Measurements from ENCODE around the gene IKBKG.
"Not testable (repeated sequence)": the region's sequence is repeated elsewhere in the genome, so short reads cannot be mapped to it uniquely, and the experiment has no call there.

IKBKG gene

GRCh38 chrX:154552112-154552806, 4.8 kb downstream of the IKBKG start:
- not testable (repeated sequence) for DNase-seq (ENCODE audit: low read depth in 2 of 2)

GRCh38 chrX:154558060-154558690, 10.8 kb downstream of the IKBKG start:
- DNase-seq (ENCODE audit: low read depth in 2 of 2) = not testable (repeated sequence)

GRCh38 chrX:154558896-154559295, 11.5 kb downstream of the IKBKG start:
- not testable (repeated sequence) for DNase-seq (ENCODE audit: low read depth in 2 of 2)

GRCh38 chrX:154560326-154560725, 12.9 kb downstream of the IKBKG start:
- DNase-seq (ENCODE audit: low read depth in 2 of 2) = not testable (repeated sequence)

GRCh38 chrX:154562295-154562694, 14.9 kb downstream of the IKBKG start:
- DNase-seq (ENCODE audit: low read depth in 2 of 2) = not testable (repeated sequence)

- DNase-seq (ENCODE audit: low read depth in 2 of 2) = not testable (repeated sequence)
Measured at GRCh38 chrX:154570361-154570760, 22.9 kb downstream of the IKBKG start.

- DNase-seq (ENCODE audit: low read depth in 2 of 2) = not testable (repeated sequence)
Measured at GRCh38 chrX:154573061-154573460, 25.6 kb downstream of the IKBKG start.

- not testable (repeated sequence) for DNase-seq (ENCODE audit: low read depth in 2 of 2)
Measured at GRCh38 chrX:154575076-154575475, 27.7 kb downstream of the IKBKG start.

- DNase-seq (ENCODE audit: low read depth in 2 of 2) = not testable (repeated sequence)
Measured at GRCh38 chrX:154582994-154583393, 35.6 kb downstream of the IKBKG start.

GRCh38 chrX:154584585-154585183, 37.3 kb downstream of the IKBKG start, which contains the start of gene CTAG1A:
Gene CTAG1A (plus strand): TSS chrX:154585133. CDS start chrX:154585207, 74 bp downstream.
- not testable (repeated sequence) for DNase-seq (ENCODE audit: low read depth in 2 of 2)

GRCh38 chrX:154590415-154590814, 43.0 kb downstream of the IKBKG start:
- not testable (repeated sequence) for DNase-seq (ENCODE audit: low read depth in 2 of 2)

- no peak for DNase-seq (ENCODE audit: low read depth in 2 of 2)
Measured at GRCh38 chrX:154592505-154592904, 45.1 kb downstream of the IKBKG start.

GRCh38 chrX:154593201-154593600, 45.8 kb downstream of the IKBKG start:
- no peak for DNase-seq (ENCODE audit: low read depth in 2 of 2)

GRCh38 chrX:154594491-154594890, 47.1 kb downstream of the IKBKG start:
- no peak for DNase-seq (ENCODE audit: low read depth in 2 of 2)

GRCh38 chrX:154595559-154596249, 48.3 kb downstream of the IKBKG start:
- DNase-seq (ENCODE audit: low read depth in 2 of 2) = no peak

- no peak for DNase-seq (ENCODE audit: low read depth in 2 of 2)
Measured at GRCh38 chrX:154596290-154596929, 49.0 kb downstream of the IKBKG start.

GRCh38 chrX:154597221-154597620, 49.8 kb downstream of the IKBKG start:
- DNase-seq (ENCODE audit: low read depth in 2 of 2) = no peak

- no peak for DNase-seq (ENCODE audit: low read depth in 2 of 2)
Measured at GRCh38 chrX:154598656-154599055, 51.2 kb downstream of the IKBKG start.

- no peak for DNase-seq (ENCODE audit: low read depth in 2 of 2)
Measured at GRCh38 chrX:154599531-154599930, 52.1 kb downstream of the IKBKG start.

GRCh38 chrX:154600759-154601374, 53.4 kb downstream of the IKBKG start:
- no peak for DNase-seq (ENCODE audit: low read depth in 2 of 2)

- no peak for DNase-seq (ENCODE audit: low read depth in 2 of 2)
Measured at GRCh38 chrX:154602226-154602625, 54.8 kb downstream of the IKBKG start.
